Esophagus squamous epithelium (tissue), 4 donors: Measurements from ENCODE around the gene TPGS1.

Experiments used
- CTCF ChIP-seq, 6 experiments: fragments of 450-650 bp in 4 of 6; fragments of 200-600 bp in 2 of 6; sonication (generic) in 2 of 6; IDR thresholded peaks; one replicate each; pipeline ENCODE4 v1.5.1; 2016 to 2019; ENCODE audit warnings: antibody characterized with exemption in 6 of 6, mild to moderate bottlenecking in 4 of 6, moderate library complexity in 4 of 6
- POLR2A ChIP-seq, 4 donors: fragments of 450-650 bp; IDR thresholded peaks; one replicate each; pipeline ENCODE4 v1.6.1; 2017; ENCODE audit warnings: antibody characterized with exemption in 4 of 4, mild to moderate bottlenecking in 4 of 4, moderate library complexity in 3 of 4

GRCh38 chr19:494171-495080 is 12.9 kb upstream of the TPGS1 start:
- TF ChIP-seq CTCF (IDR thresholded peaks at IDR 0.05) (no peak), POLR2A (IDR thresholded peaks at IDR 0.05) (no peak)
